ES-I3 (cell line): Measurements from ENCODE around the gene CES1.
"Not testable (repeated sequence)": the region's sequence is repeated elsewhere in the genome, so short reads cannot be mapped to it uniquely, and the experiment has no call there.

Source experiments
- H3K36me3 ChIP-seq: 2 replicates; pipeline ENCODE4 v1.6.1; 2013; ENCODE audit warnings: mild to moderate bottlenecking, low read length, control low read depth, moderate library complexity; ENCODE audit not compliant: insufficient read depth
- H3K4me1 ChIP-seq: 2 replicates; pipeline ENCODE4 v1.6.1; 2013; ENCODE audit warnings: mild to moderate bottlenecking, control low read depth, low read length; ENCODE audit not compliant: insufficient read depth
- H3K9ac ChIP-seq: 2 replicates; pipeline ENCODE4 v1.6.1; 2013; ENCODE audit warnings: low read depth, mild to moderate bottlenecking, low read length, moderate library complexity
- H3K9me3 ChIP-seq: 2 replicates; pipeline ENCODE4 v1.6.1; 2013; ENCODE audit warnings: mild to moderate bottlenecking, low read length, moderate library complexity; ENCODE audit not compliant: control insufficient read depth, insufficient read depth

The CES1 gene

DNA sequence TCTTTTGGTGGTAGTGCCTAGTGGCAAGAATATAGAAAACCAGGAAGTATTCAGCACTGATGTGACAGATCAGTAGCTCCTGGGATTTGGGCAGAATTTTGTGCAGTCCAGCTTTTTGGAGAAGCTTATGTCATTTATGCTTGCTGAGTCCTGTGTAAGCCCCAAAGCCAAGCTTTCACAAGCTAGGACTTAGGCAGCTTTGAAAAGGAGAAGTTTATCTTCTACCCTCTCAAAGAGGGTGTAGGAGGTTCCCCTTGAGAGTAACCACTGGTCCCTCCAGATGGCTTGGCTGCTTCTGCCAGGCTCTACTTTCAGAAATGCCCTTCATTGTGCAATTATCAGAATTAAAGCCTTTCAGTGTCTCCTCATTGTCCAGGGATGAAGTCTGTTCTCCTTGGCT, 78.8 kb downstream of the CES1 start:
- H3K9me3 ChIP-seq, result 0 out of 2 replicates have a peak, but pooled peaks cover 5% of the 10 kb centered on the region
- no peaks in the 10 kb centered on the region; the same call in 1 of the 2 replicates for H3K36me3 ChIP-seq
- H3K4me1 ChIP-seq, result no peaks in the 10 kb centered on the region
- no peak overlapping the region for H3K9ac ChIP-seq

DNA sequence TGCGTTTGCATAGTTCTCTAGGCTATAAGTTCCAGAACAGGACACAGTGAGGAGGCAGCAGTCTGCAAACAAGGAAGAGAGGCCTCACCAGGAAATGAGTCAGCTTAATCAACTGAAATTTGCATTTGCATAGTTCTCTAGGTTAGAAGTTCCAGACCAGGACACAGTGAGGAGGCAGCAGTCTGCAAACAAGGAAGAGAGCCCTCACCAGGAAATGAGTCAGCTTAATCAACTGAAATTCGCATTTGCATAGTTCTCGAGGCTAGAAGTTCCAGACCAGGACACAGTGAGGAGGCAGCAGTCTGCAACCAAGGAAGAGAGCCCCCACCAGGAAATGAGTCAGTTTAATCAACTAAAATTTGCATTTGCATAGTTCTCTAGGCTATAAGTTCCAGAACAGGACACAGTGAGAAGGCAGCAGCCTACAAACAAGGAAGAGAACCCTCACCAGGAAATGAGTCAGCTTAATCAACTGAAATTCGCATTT, 79.7 kb downstream of the CES1 start:
- H3K4me1 ChIP-seq, H3K36me3 ChIP-seq, H3K9ac ChIP-seq, H3K9me3 ChIP-seq: not testable (repeated sequence)
